Erythroblast (primary cell): Measurements from ENCODE around the gene TMEM203.

ENCODE experiments used
- DNase-seq, 2 experiments: peaks; one replicate each; lab custom pipeline; 2025; lab: John Stamatoyannopoulos, UW
- GATA1 ChIP-seq: IDR thresholded peaks from 2 replicates; pipeline ENCODE4 v1.6.1; 2011; ENCODE audit warnings: low read depth, mild to moderate bottlenecking, control low read depth, low read length, moderate library complexity
- POLR2A ChIP-seq: IDR thresholded peaks from 2 replicates; pipeline ENCODE4 v1.6.1; 2011; ENCODE audit warnings: mild to moderate bottlenecking, low read length

Gene TMEM203

GRCh38 chr9:137187386-137187785, 18.1 kb downstream of the TMEM203 start:
- DNase-seq, result no peak
- no peak for TF ChIP-seq GATA1
- TF ChIP-seq POLR2A, result no peak

GRCh38 chr9:137186385-137186784, 19.1 kb downstream of the TMEM203 start:
- TF ChIP-seq POLR2A, result no peak
- TF ChIP-seq GATA1, result no peak
- peak; percentile 40 to 47 for DNase-seq

GRCh38 chr9:137185921-137186320, 19.5 kb downstream of the TMEM203 start:
- no peak for DNase-seq
- no peak for TF ChIP-seq GATA1
- TF ChIP-seq POLR2A, result no peak

DNA sequence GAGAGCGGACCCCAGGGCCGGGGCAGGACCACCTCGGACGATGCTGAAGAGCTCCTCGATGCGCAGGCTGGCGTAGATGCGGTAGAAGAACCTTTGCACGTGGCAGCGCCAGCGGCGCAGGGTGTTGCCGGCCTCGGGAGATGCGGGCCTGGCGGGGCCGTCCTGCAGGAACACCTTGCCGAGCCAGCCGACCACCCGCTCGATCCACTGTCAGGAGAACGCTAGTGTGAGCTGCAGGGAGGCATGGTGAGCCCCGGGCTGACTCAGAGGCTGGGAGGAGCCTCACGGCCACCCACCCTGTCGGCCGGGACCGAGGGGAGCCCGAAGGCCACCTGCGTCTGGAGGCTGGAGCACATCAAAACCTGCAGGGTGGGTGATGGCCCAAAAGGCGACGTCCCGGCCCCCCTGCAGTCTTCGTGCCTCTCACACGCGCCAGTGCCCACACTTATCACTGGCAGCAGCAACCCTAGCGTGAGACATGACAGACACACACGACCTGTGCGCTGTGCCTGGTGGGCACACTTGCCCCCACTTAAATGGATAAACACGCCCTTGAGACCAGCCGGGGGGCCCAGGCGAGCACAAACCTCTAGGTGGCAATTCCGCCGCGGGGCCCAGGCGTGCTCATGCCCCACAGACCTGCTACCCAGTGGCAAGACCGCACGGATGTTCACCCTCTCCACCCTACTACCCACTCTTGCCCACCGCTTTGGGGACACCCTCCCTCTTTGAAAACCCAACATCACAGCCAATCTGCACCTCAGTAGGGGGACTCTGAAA, 20.4 kb downstream of the TMEM203 start:
- TF ChIP-seq GATA1 (no peak), POLR2A (no peak)
- no peak for DNase-seq

GRCh38 chr9:137183980-137184595, 21.4 kb downstream of the TMEM203 start:
- DNase-seq, result no peak
- no peak for TF ChIP-seq POLR2A
- TF ChIP-seq GATA1, result no peak

- TF ChIP-seq POLR2A, result no peak
- no peak for TF ChIP-seq GATA1
- DNase-seq, result no peak
Observed at GRCh38 chr9:137182836-137183235, 22.6 kb downstream of the TMEM203 start.

GRCh38 chr9:137181680-137182079, 23.8 kb downstream of the TMEM203 start:
- TF ChIP-seq GATA1, result no peak
- TF ChIP-seq POLR2A, result no peak

DNA sequence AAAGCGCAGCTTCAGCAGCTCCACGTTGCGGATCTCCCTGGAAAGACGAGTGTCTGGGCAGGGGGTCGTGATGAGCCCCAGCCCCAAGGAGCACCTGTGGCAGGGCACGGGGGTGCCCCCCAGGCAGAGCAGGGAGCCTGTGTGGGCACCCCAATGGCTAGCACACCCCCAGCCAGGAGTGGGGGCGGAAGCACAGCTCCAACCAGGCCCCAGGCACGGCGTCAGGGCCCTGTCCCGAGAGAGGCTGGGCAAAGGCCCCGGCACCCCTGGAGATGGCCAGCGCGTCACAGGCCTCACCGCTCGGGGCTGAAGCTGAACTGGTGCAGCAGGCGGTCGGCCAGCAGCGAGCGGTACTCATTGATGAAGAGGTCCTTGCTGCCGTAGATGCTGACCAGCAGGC, 25.0 kb downstream of the TMEM203 start:
- no peak for TF ChIP-seq GATA1
- no peak for TF ChIP-seq POLR2A
- DNase-seq, result no peak

More at GRCh38 chr9:137181680-137182079, 23.8 kb downstream of the TMEM203 start:
- DNase-seq, result no peak

DNA sequence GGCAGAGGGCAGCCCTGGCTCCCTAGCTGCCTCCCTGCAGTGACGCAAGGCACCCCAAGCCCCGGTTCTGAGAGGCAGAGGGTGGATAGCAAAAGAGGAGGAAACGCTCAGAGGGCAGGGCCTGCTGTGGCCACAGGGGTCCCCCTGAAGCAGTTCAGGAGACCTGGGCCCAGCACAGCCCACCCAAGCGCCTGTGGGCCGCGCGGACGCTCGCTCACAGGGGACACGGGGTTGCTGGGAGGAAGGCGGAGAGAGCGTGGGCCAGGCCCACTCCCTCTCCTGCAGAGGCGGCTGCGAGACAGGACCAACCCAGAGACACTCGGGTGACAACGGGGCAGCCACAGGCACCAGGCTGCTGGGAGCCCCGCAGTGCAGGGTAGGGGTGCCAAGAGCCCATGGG, 25.7 kb downstream of the TMEM203 start:
- TF ChIP-seq POLR2A, result no peak
- no peak for TF ChIP-seq GATA1

DNA sequence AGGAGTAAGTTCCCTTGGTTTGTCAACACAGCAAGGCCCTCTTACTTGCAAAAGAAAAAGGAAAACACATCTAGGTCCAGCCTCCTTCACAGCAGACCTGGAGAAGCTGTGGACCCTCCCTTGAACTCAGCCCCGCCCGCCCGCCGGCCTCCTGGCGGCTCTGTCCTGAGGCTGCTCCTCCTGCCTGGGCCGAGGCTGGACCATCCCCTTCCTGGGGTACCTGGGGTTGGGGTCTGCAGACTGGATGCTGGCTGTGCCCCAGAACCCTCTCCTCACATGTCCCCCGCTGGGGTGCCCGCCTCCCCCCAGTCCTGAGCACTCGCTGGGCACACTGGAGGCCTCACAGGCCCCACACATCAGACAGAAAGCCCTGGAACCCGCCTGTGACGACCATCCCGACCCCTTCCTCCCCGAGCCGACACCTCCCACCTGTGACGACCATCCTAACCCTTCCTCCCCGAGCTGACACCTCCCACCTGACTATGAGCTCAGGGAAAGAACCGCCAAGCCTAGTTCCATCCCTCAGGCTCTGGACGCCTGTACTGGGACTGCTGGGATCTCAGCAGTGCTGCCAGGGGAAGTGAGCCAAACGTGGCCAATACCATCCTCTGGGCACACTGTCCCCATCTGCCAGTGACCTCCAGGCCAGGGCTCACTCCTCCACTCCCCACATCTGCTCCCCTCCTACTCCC, 26.4 kb downstream of the TMEM203 start:
- no peak for TF ChIP-seq POLR2A
- no peak for TF ChIP-seq GATA1
- no peak for DNase-seq

More for the DNA sequence above, 25.7 kb downstream of the TMEM203 start:
- DNase-seq, result no peak

DNA sequence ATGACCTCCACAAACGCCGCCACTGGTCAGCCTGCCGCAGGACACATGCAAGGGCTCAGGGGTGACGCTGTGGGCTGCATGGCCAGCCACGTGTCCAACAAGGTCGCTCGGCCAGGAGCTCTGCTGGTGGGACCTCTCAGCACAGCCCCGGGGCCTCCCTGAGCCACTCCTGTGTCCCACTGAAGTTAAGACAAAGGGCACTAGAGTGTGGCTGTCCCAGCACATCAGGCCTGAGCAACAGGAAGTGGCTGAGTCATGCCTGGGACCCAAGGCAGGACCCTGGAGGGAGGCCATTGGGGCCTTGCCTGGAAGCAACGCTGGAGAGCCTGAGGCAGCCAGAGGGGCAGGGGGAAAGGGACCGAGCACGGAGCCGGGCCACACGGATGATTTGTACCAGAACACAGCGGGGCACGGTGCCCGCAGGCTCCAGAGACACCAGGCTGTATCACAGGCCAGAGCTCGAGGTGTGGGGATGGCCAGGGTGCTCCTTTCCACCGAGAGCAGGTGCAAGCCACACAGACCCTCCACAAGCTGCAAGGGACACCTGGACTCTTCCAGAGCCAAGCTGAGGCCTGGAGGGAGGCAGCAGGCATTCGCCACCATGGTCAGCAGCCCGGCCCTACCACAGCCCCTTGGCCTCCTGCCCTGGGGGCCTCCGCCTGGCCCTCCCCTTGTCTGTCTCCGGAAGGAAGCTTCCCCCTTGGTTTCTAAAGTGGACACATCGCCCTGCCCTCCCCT, 27.1 kb downstream of the TMEM203 start:
- no peak for DNase-seq
- TF ChIP-seq POLR2A (no peak), GATA1 (no peak)

DNA sequence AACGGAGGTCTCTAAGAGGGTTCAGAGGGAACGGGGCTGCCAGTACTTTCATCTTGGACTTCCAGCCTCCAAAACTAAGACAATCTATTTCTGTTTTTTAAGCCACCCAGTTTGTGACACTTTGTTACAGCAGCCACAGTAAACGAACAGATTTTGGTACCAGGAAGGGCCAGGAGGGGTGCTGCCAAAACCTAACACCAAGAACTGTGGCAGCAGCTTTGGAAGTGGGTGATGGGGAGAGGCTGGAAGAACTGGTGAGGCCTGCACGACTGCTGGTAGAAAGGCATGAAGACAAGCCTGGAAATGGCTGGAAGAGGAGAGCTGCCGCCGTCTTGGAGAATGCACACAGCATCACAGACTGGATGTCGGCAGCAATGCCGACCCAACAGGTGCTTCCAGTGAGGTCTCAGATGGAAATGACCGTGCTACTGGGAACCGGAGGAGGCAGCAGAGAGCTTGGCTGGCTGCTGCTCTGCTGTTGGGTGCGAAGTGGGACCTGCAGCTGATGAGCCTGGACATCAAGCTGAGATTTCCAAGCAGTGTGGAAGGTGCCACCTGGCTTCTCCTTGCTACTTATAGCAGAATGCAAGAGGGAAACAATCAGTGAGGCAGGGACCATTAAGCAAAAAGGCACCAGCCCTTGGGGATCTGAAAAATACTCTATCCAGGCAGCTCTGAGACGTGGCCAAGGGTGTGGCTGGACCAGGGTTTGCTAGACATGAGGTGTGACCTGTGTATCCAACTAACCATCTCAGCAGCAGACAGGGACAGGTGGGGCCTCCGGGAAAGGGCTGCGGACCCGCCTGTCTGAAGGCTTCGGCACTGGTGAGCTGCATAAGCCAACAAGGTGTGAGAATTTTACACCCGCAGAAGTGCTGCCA, 28.9 kb downstream of the TMEM203 start:
- TF ChIP-seq GATA1 (no peak), POLR2A (peak; percentile 30)
- peak; percentile 50 to 59 for DNase-seq

DNA sequence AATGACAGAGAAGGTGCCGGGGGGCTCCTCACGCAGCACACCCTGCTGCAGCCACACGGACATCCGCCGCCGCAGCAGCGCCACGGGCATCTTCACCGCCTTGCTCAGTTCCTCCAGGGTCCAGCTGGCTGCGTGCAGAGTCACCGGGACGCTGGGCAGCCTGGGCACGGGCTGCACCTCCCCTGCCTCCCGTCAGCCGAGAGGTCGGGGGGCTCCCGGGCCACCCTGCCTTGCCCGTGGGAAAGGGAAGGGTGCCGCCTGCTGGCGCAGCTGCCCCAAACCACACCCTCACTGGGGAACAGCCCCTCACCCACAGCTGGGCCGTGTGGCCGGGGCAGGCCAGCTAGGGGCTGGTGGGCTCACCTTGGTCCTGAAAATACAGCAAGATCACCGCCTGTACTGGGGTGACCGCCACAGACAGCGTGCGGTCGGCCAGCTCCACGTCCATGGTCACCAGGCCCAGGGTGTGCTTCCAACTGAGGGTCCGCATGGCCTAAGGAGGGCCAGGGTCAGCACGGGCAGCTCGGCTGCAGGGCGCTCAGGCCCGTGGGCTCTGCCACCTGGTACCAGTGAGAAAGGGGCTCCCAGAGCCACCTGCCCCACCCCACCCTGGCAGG, 30.0 kb downstream of the TMEM203 start:
- no peak for DNase-seq
- no peak for TF ChIP-seq POLR2A
- no peak for TF ChIP-seq GATA1
